T-helper 2 cell (primary cell): ENCODE measurements around the gene S100A3.
"Not testable (repeated sequence)": the region's sequence is repeated elsewhere in the genome, so short reads cannot be mapped to it uniquely, and the experiment has no call there.

Experiments
- DNase-seq, 5 experiments: peaks; one replicate each; pipeline versions ENCODE4 v3.0.0 to v3.0.0-alpha.2; 2012 to 2022

The S100A3 gene

GRCh38 chr1:153534925-153535241 is 14.2 kb downstream of the S100A3 start:
- DNase-seq: no peak

GRCh38 chr1:153534226-153534924 is 14.7 kb downstream of the S100A3 start:
- no peak for DNase-seq

GRCh38 chr1:153533689-153534201 is 15.3 kb downstream of the S100A3 start:
- peak in 1 of 5 experiments; percentile 53 for DNase-seq

GRCh38 chr1:153532769-153533599 is 16.1 kb downstream of the S100A3 start:
- DNase-seq: peak; percentile 61 to 84 (median 71)

- peak in 2 of 5 experiments; percentile 69 to 89 for DNase-seq
These were observed 16.9 kb downstream of the S100A3 start for GRCh38 chr1:153532181-153532580.

GRCh38 chr1:153531638-153532037 is 17.4 kb downstream of the S100A3 start:
- DNase-seq: no peak

GRCh38 chr1:153527683-153528040 is 21.4 kb downstream of the S100A3 start:
- no peak for DNase-seq

GRCh38 chr1:153527023-153527682 is 21.9 kb downstream of the S100A3 start:
- no peak for DNase-seq

- no peak for DNase-seq
These were observed 22.9 kb downstream of the S100A3 start for GRCh38 chr1:153526132-153526543.

GRCh38 chr1:153525088-153525728 is 23.9 kb downstream of the S100A3 start:
- no peak for DNase-seq

- DNase-seq: not testable (repeated sequence)
These were observed 26.6 kb downstream of the S100A3 start for GRCh38 chr1:153522353-153523048.

- not testable (repeated sequence) for DNase-seq
These were observed 27.2 kb downstream of the S100A3 start for GRCh38 chr1:153521808-153522207.

GRCh38 chr1:153520818-153521476 is 28.1 kb downstream of the S100A3 start:
- DNase-seq: no peak

GRCh38 chr1:153520137-153520691 is 28.8 kb downstream of the S100A3 start:
- not testable (repeated sequence) for DNase-seq

GRCh38 chr1:153519242-153519641 is 29.8 kb downstream of the S100A3 start:
- no peak for DNase-seq

GRCh38 chr1:153515504-153516394 is 33.3 kb downstream of the S100A3 start:
- no peak for DNase-seq

GRCh38 chr1:153513666-153514065 is 35.4 kb downstream of the S100A3 start:
- DNase-seq: no peak

- DNase-seq: no peak
These were observed 36.0 kb downstream of the S100A3 start for GRCh38 chr1:153513023-153513422.

- peak; percentile 47 to 67 (median 62) for DNase-seq
These were observed 38.1 kb downstream of the S100A3 start for GRCh38 chr1:153510984-153511410.

- peak in 4 of 5 experiments; percentile 24 to 70 (median 47) for DNase-seq
These were observed 39.2 kb downstream of the S100A3 start for GRCh38 chr1:153509729-153510354.
